Smooth muscle cell (in vitro differentiated cells): ENCODE results near the gene ACHE. TPM values are rescaled to one million over a fixed set of nuclear protein-coding genes. Genes with fewer than 3 reads are reported as not detected.

Experiments
- DNase-seq: peaks from one replicate; lab custom pipeline; 2025; ENCODE audit not compliant: unreplicated experiment; lab: John Stamatoyannopoulos, UW
- H2AFZ ChIP-seq: fragments of 200-600 bp; sonication (generic); 2 replicates; pipeline ENCODE4 v1.6.0; 2016; ENCODE audit warnings: antibody characterized with exemption, low read depth, mild to moderate bottlenecking
- H3F3A ChIP-seq: fragments of 200-600 bp; sonication (generic); 2 replicates; pipeline ENCODE4 v1.6.0; 2017; ENCODE audit warnings: antibody characterized with exemption, low read depth
- H3K27ac ChIP-seq: fragments of 200-600 bp; sonication (generic); 2 replicates; pipeline ENCODE4 v1.5.1; 2016; ENCODE audit warnings: low read depth, mild to moderate bottlenecking
- H3K27me3 ChIP-seq: fragments of 200-600 bp; sonication (generic); 2 replicates; pipeline ENCODE4 v1.6.1; 2016; ENCODE audit warnings: low read depth, mild to moderate bottlenecking
- H3K36me3 ChIP-seq: fragments of 200-600 bp; sonication (generic); 2 replicates; pipeline ENCODE4 v1.5.1; 2016; ENCODE audit warnings: low read depth
- H3K4me1 ChIP-seq: fragments of 200-600 bp; sonication (generic); 2 replicates; pipeline ENCODE4 v1.5.1; 2016; ENCODE audit warnings: low read depth
- H3K4me2 ChIP-seq: fragments of 200-600 bp; sonication (generic); 2 replicates; pipeline ENCODE4 v1.6.0; 2016; ENCODE audit warnings: mild to moderate bottlenecking
- H3K4me3 ChIP-seq: fragments of 200-600 bp; sonication (generic); 2 replicates; pipeline ENCODE4 v1.5.1; 2016; ENCODE audit warnings: mild to moderate bottlenecking
- H3K79me2 ChIP-seq: fragments of 200-600 bp; sonication (generic); 2 replicates; pipeline ENCODE4 v1.6.0; 2016; ENCODE audit warnings: low read depth, mild to moderate bottlenecking
- H3K9ac ChIP-seq: fragments of 200-600 bp; sonication (generic); 2 replicates; pipeline ENCODE4 v1.6.0; 2016; ENCODE audit warnings: low read depth
- H3K9me3 ChIP-seq: fragments of 200-600 bp; sonication (generic); replicated peaks from 2 replicates; pipeline ENCODE4 v1.5.1; 2016; ENCODE audit warnings: low read depth
- H4K20me1 ChIP-seq: fragments of 200-600 bp; sonication (generic); 2 replicates; pipeline ENCODE4 v1.6.0; 2016; ENCODE audit warnings: low read depth
- WGBS: methylation state at CpG from one replicate; pipeline ENCODE4 v1.1.7; 2016; ENCODE audit warnings: low lambda C conversion rate; 5-methylcytosine and 5-hydroxymethylcytosine counted together
- polyA plus RNA-seq: library from polyadenylated mRNA; unstranded; fragments of >200 nt; fragmentation: Nextera tagmentation; extraction: Ambion mirVana; gene quantifications from 2 replicates; pipeline ENCODE4 v1.2.1, GENCODE V29; 2016
- total RNA-seq: library from RNA; depleted of rRNA; stranded (reverse); fragments of >200 nt; gene quantifications from 2 replicates; pipeline ENCODE4 v1.2.3, GENCODE V29; 2014
- TF ChIP-seq, protein P1 (sequence below): fragments of 200-600 bp; sonication (generic); IDR thresholded peaks from 2 replicates; pipeline ENCODE4 v1.5.1; 2017; ENCODE audit warnings: borderline replicate concordance, mild to moderate bottlenecking, antibody characterized with exemption; ENCODE audit not compliant: insufficient read depth, poor library complexity, severe bottlenecking

Gene ACHE
- total and polyA plus RNA-seq, 2 experiments from 2014 or later = 2.6 to 3.5 TPM

DNA sequence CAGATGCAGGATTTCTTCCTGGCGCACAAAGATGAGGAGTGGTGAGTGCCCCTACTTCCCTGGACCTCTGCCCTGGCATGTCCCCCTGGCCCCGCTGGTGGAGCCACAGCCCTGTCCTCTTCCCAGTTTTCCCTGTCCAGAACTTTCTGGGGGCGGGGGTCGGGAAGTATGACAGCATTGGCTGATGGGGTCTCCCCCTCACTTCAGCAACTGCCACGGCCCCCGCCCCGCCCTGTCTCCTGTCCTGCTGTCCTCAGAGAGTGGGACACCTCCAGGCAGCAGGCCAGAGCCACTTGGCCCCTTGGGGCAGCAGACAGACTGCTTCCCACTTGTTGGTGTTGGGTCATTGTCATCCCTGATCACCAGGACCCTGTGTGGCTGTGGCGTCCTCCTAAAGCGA, 13.5 kb downstream of the ACHE start:
- no peak overlapping the region for H3K9ac ChIP-seq
- no peaks in the 10 kb centered on the region for H3K27me3 ChIP-seq
- H3F3A ChIP-seq = peaks cover 26% of the 10 kb centered on the region
- 98% methylated on average over 9 of the region's 9 CpGs for WGBS
- no peaks in the 10 kb centered on the region for H3K9me3 ChIP-seq
- no peak for DNase-seq
- peaks cover 50% of the 10 kb centered on the region for H3K79me2 ChIP-seq
- H3K4me3 ChIP-seq = no peak overlapping the region
- peaks cover 68% of the 10 kb centered on the region for H4K20me1 ChIP-seq
- TF ChIP-seq, protein P1, sequence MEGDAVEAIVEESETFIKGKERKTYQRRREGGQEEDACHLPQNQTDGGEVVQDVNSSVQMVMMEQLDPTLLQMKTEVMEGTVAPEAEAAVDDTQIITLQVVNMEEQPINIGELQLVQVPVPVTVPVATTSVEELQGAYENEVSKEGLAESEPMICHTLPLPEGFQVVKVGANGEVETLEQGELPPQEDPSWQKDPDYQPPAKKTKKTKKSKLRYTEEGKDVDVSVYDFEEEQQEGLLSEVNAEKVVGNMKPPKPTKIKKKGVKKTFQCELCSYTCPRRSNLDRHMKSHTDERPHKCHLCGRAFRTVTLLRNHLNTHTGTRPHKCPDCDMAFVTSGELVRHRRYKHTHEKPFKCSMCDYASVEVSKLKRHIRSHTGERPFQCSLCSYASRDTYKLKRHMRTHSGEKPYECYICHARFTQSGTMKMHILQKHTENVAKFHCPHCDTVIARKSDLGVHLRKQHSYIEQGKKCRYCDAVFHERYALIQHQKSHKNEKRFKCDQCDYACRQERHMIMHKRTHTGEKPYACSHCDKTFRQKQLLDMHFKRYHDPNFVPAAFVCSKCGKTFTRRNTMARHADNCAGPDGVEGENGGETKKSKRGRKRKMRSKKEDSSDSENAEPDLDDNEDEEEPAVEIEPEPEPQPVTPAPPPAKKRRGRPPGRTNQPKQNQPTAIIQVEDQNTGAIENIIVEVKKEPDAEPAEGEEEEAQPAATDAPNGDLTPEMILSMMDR = no peak
- H2AFZ ChIP-seq = no peak overlapping the region
- H3K27ac ChIP-seq = no peak overlapping the region
- H3K4me1 ChIP-seq = peaks cover 7% of the 10 kb centered on the region
- H3K36me3 ChIP-seq = peaks cover 11% of the 10 kb centered on the region
- no peak overlapping the region for H3K4me2 ChIP-seq

DNA sequence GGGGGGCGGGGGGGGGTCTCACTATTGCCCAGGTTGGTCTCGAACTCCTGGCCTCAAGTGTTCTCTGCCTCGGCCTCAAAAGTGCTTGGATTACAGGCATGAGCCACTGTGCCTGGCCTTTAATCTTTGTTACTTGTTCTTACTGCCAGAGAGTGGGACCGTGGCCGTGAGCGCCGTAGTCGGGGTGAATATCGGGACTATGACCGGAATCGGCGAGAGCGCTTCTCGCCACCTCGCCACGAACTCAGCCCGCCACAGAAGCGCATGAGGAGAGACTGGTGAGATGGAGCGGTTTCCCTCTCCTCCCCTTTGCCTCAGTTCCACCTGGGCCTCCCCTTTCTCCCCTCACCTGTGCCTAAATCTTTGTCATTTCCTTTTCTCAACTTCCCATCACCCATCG, 14.6 kb downstream of the ACHE start:
- Histone ChIP-seq H3K36me3 (peaks cover 11% of the 10 kb centered on the region), H3K9me3 (no peaks in the 10 kb centered on the region), H3F3A (peaks cover 15% of the 10 kb centered on the region), H3K79me2 (peaks cover 60% of the 10 kb centered on the region), H3K27me3 (no peaks in the 10 kb centered on the region), H3K4me1 (peaks cover 15% of the 10 kb centered on the region), H2AFZ (no peak overlapping the region), H3K4me2 (no peak overlapping the region), H3K9ac (no peak overlapping the region), H3K27ac (no peak overlapping the region), H3K4me3 (no peak overlapping the region), H4K20me1 (peaks cover 78% of the 10 kb centered on the region)
- no peak for DNase-seq
- TF ChIP-seq, protein P1 = no peak
- WGBS = 96% methylated on average over 20 of the region's 20 CpGs

DNA sequence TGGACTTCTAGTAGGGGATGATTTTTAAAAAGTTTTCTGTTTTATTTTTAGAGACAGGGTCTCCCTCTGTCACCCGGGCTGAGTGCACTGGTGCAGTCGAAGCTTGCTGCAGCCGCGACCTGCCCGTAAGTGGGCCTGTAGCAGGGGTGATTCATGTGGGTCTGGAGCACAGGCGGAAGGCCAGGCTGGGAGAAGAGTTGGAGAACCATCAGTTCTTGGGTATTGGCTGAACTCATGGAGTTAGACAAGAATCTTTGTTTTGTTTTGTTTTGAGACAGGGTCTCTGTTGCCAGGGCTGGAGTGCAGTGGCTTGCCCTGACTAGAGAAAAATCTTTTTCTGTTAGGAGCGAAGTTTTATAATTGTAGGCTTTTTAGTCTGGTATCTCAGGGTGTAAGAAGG, 15.0 kb downstream of the ACHE start:
- Histone ChIP-seq H3K9me3 (no peaks in the 10 kb centered on the region), H3K9ac (no peak overlapping the region), H3K4me3 (no peak overlapping the region), H3K36me3 (peaks cover 11% of the 10 kb centered on the region), H3K4me2 (no peak overlapping the region), H3K27ac (no peak overlapping the region), H3K27me3 (no peaks in the 10 kb centered on the region), H3K79me2 (peaks cover 65% of the 10 kb centered on the region), H3F3A (peaks cover 15% of the 10 kb centered on the region), H3K4me1 (peaks cover 20% of the 10 kb centered on the region), H2AFZ (no peak overlapping the region), H4K20me1 (peaks cover 83% of the 10 kb centered on the region)
- TF ChIP-seq, protein P1 = no peak
- WGBS = 88% methylated on average over 7 of the region's 7 CpGs
- DNase-seq = no peak

DNA sequence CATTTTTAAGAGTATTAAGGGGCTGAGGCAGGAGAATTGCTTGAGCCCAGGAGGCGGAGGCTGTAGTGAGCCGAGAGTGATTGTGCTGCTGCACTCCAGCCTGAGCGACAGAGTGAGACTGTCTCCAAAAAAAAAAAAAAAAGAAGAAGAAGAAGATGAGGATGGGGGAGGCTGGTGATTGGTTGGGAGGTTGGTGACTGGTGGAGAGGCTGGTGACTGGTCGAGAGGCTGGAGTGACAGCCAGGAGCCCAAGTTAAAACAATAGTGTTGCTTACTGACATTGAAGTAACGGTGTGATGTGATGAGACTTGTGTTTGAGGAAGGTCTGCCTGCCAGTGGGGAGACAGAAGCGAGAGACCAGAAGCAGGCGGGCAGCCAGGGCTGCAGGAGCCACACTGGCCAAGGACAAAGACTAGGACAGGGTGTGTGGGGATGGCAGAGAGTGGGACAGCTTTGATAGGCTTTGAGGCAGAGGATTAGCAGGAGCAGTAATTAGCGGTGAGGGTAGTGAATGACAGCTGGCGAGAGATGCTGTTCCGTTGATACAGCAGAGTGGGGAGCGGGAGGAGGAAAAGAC, 15.9 kb downstream of the ACHE start:
- H3F3A ChIP-seq = peaks cover 10% of the 10 kb centered on the region
- no peak overlapping the region for H3K4me3 ChIP-seq
- peaks cover 11% of the 10 kb centered on the region for H3K36me3 ChIP-seq
- TF ChIP-seq, protein P1 = no peak
- no peaks in the 10 kb centered on the region for H3K9me3 ChIP-seq
- no peaks in the 10 kb centered on the region for H3K27me3 ChIP-seq
- H3K9ac ChIP-seq = no peak overlapping the region
- WGBS = 88% methylated on average over 11 of the region's 11 CpGs
- no peak overlapping the region for H2AFZ ChIP-seq
- no peak overlapping the region for H3K4me2 ChIP-seq
- no peak overlapping the region for H3K27ac ChIP-seq
- DNase-seq = no peak
- H4K20me1 ChIP-seq = peaks cover 81% of the 10 kb centered on the region
- peaks cover 20% of the 10 kb centered on the region for H3K4me1 ChIP-seq
- peaks cover 72% of the 10 kb centered on the region for H3K79me2 ChIP-seq
